Right lobe of liver (tissue), 6 donors: ENCODE data around the gene TBCEL. TPM values are rescaled to one million over a fixed set of nuclear protein-coding genes. Genes with fewer than 3 reads are reported as not detected.

Experiments used
- ATAC-seq, 4 donors: fragments of 200-7000 bp; cut with Tn5 transposase; one replicate each; pipeline ENCODE4 v1.9.1; 2020; ENCODE audit warnings: mild to moderate bottlenecking in 4 of 4, moderate library complexity in 4 of 4
- DNase-seq, 3 donors: peaks; one replicate each; pipeline ENCODE4 v3.0.0-alpha.2; 2020
- H3K27ac ChIP-seq, 3 donors: fragments of 200-600 bp; one replicate each; pipeline ENCODE4 v1.8.0; 2022
- H3K27me3 ChIP-seq, 2 donors: fragments of 200-600 bp; one replicate each; pipeline ENCODE4 v1.8.0; 2022
- H3K36me3 ChIP-seq, 4 donors: fragments of 200-600 bp; sonication (generic) in 1 of 4; one replicate each; pipeline versions ENCODE4 v1.5.1 to v1.8.0; 2017 to 2022; ENCODE audit warnings: control low read depth in 1 of 4
- H3K4me1 ChIP-seq, 4 donors: fragments of 200-600 bp; sonication (generic) in 1 of 4; one replicate each; pipeline versions ENCODE4 v1.5.1 to v1.8.0; 2017 to 2022; ENCODE audit warnings: control low read depth in 1 of 4
- H3K4me3 ChIP-seq, 3 donors: fragments of 200-600 bp; one replicate each; pipeline ENCODE4 v1.8.0; 2022
- H3K9me3 ChIP-seq, 4 donors: fragments of 200-600 bp; sonication (generic) in 1 of 4; one replicate each; pipeline versions ENCODE4 v1.5.1 to v1.8.0; 2017 to 2022; ENCODE audit warnings: control low read depth in 1 of 4
- POLR2A ChIP-seq: fragments of 450-650 bp; IDR thresholded peaks from one replicate; pipeline ENCODE4 v1.6.1; 2017; ENCODE audit warnings: antibody characterized with exemption, mild to moderate bottlenecking
- WGBS: methylation state at CpG from one replicate; pipeline ENCODE4 v1.1.6; 2018; ENCODE audit warnings: low coverage, low lambda C conversion rate; ENCODE audit not compliant: insufficient coverage; ENCODE audit errors: missing lambda C conversion rate; 5-methylcytosine and 5-hydroxymethylcytosine counted together
- intact Hi-C, 2 donors: fragments of 100-400 bp; cut with DNase I; formaldehyde crosslinking; loops; one replicate each; pipeline versions ENCODE4 v1.11.2 to v1.14.1; 2022
- total RNA-seq, 6 experiments: library from RNA; depleted of rRNA in 2 of 6; stranded (reverse); fragments of >200 nt in 2 of 6; fragmentation: NEBNext Ultra II Directional in 3 of 6; extraction: Animal tissue kit (Norgen Biotek cat#: 25700) in 3 of 6; gene quantifications; one replicate each; pipeline versions ENCODE4 v1.1.0 to v1.2.4, GENCODE V29; 2016 to 2023
- TF ChIP-seq, protein P1 (sequence below), 4 donors: fragments of 200-600 bp in 3 of 4; fragments of 450-650 bp in 1 of 4; IDR thresholded peaks; one replicate each; pipeline versions ENCODE4 v1.5.1 to v1.8.0; 2016 to 2022; ENCODE audit warnings: antibody characterized with exemption in 4 of 4, mild to moderate bottlenecking in 2 of 4
- donor health status: DM: no; HTN: yes; CAD: no.
- donor health status: DM: no; HTN: no; CAD: no.
- donor health status: DM: no; HTN: no; CAD: no.
- donor health status: DM: no; HTN: yes; CAD: no.
- donor health status: DM: no; HTN: yes; CAD: no.

Gene TBCEL
- total RNA-seq, 6 experiments from 2014 or later = 9.6 to 37.9 (median 17.8) TPM

- TF ChIP-seq POLR2A = no peak
- TF ChIP-seq, protein P1, sequence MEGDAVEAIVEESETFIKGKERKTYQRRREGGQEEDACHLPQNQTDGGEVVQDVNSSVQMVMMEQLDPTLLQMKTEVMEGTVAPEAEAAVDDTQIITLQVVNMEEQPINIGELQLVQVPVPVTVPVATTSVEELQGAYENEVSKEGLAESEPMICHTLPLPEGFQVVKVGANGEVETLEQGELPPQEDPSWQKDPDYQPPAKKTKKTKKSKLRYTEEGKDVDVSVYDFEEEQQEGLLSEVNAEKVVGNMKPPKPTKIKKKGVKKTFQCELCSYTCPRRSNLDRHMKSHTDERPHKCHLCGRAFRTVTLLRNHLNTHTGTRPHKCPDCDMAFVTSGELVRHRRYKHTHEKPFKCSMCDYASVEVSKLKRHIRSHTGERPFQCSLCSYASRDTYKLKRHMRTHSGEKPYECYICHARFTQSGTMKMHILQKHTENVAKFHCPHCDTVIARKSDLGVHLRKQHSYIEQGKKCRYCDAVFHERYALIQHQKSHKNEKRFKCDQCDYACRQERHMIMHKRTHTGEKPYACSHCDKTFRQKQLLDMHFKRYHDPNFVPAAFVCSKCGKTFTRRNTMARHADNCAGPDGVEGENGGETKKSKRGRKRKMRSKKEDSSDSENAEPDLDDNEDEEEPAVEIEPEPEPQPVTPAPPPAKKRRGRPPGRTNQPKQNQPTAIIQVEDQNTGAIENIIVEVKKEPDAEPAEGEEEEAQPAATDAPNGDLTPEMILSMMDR (IDR thresholded peaks at IDR 0.05) = no peak
- intact Hi-C loops = no loop called here
- Histone ChIP-seq H3K36me3 (peaks cover 0 to 24% (median 8%) of the 10 kb centered on the region in 4 donors), H3K4me1 (no peaks in the 10 kb centered on the region), H3K4me3 (no peak overlapping the region), H3K9me3 (no peaks in the 10 kb centered on the region), H3K27me3 (no peaks in the 10 kb centered on the region), H3K27ac (no peak overlapping the region)
- WGBS = 66% methylated on average over 3 of the region's 3 CpGs
- peak in 3 of 4 donors; percentile 38 to 85 (median 68) for ATAC-seq
- DNase-seq = no peak
Measured at GRCh38 chr11:121059605-121060004, 35.7 kb downstream of the TBCEL start.

DNA sequence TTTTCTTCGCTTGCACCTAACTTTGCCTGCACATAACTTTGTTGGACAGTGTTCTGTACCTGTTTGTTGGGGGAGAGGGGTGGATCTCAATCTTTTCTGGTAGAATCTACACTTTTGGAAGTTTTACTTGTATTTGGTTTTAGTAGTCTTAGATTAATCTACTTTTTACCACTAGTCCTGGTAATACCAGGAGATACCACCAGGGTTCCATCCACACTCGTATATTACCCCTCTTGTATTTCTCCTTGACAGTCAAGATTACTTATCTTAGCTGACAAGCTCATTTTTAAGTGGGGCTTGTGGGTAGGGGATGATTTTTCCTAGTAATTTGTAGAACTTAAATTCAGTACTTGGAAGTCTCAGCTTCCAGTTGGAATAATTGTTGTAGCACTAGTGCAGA lies 39.8 kb downstream of the TBCEL start:
- ATAC-seq (no peak), DNase-seq (no peak)
- peaks cover 0 to 11% (median 6%) of the 10 kb centered on the region in 4 donors for H3K36me3 ChIP-seq
- intact Hi-C loops = no loop called here
- no peak overlapping the region for H3K4me3 ChIP-seq
- H3K27ac ChIP-seq = no peak overlapping the region
- no peaks in the 10 kb centered on the region for H3K9me3 ChIP-seq
- WGBS = 61% methylated on average over 2 of the region's 2 CpGs
- H3K27me3 ChIP-seq = no peaks in the 10 kb centered on the region
- no peak for TF ChIP-seq POLR2A
- TF ChIP-seq, protein P1 (IDR thresholded peaks at IDR 0.05) = peak; percentile 18 to 40 (median 32)
- peaks cover 0 to 23% (median 8%) of the 10 kb centered on the region in 4 donors for H3K4me1 ChIP-seq

DNA sequence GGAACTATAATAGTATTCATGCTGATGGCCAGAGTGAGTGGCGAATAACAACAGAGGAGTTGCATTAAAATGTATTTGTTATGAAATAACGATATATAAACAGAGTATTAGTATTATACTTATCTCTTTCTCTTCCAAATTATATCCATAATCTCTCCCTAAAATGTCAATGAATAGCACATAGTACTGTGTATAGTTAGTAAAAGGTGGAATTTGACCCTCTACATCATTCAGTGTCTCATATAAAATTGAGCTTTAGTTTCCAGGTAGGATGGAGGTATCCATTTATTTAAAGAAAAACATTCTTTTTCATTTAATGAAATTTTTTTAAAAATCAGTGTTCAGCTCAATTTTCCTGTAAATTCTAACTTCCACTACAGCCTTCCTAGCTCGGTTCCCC lies 42.7 kb downstream of the TBCEL start:
- peaks cover 0 to 31% (median 8%) of the 10 kb centered on the region in 4 donors for H3K4me1 ChIP-seq
- no peaks in the 10 kb centered on the region for H3K9me3 ChIP-seq
- TF ChIP-seq POLR2A = no peak
- TF ChIP-seq, protein P1 (IDR thresholded peaks at IDR 0.05) = no peak
- no peaks in the 10 kb centered on the region for H3K27me3 ChIP-seq
- WGBS = 89% methylated on average over 3 of the region's 3 CpGs
- intact Hi-C loops = no loop called here
- no peak for DNase-seq
- peak in 2 of 4 donors; percentile 16 to 30 for ATAC-seq
- peak overlapping the region; percentile 76 to 89 (median 86) for H3K27ac ChIP-seq
- H3K4me3 ChIP-seq = no peak overlapping the region
- peaks cover 0 to 4% (median 2%) of the 10 kb centered on the region in 4 donors for H3K36me3 ChIP-seq

DNA sequence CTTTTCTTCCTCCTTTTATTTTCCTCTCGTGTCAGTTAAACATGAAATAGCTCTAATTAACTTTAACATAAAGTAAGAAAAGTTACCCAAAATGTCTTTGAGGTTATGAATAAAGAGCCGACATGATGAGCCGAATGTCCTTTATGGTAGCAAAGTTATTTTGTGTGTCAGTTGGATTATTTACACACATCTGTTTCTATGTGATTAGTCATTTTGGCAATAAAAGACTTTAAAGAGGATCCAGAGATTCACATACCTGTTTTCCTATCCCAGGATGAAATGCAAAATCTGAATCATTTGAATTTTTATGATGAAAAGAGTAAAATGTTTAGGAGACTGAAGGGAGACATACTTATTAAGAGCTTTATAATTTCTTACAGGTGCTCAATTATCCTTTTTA lies 43.1 kb downstream of the TBCEL start:
- Histone ChIP-seq H3K27me3 (no peaks in the 10 kb centered on the region), H3K9me3 (no peaks in the 10 kb centered on the region), H3K4me1 (peaks cover 0 to 34% (median 9%) of the 10 kb centered on the region in 4 donors), H3K36me3 (peaks cover 0 to 1% (median under 1%) of the 10 kb centered on the region in 4 donors), H3K4me3 (no peak overlapping the region), H3K27ac (peak overlapping the region; percentile 76 to 89 (median 86))
- no peak for DNase-seq
- 85% methylated on average over 3 of the region's 3 CpGs for WGBS
- TF ChIP-seq, protein P1 (IDR thresholded peaks at IDR 0.05) = no peak
- TF ChIP-seq POLR2A = no peak
- intact Hi-C loops = no loop called here
- no peak for ATAC-seq
